Ureter (tissue), 1 donor: Measurements from ENCODE around the gene ZNF793. TPM values are rescaled to one million over a fixed set of nuclear protein-coding genes. Genes with fewer than 3 reads are reported as not detected.

Source experiments
- DNase-seq: peaks from one replicate; pipeline ENCODE4 v3.0.0-alpha.2; 2020; ENCODE audit warnings: low spot score
- total RNA-seq: library from RNA; stranded (reverse); gene quantifications from one replicate; pipeline ENCODE4 v1.2.4, GENCODE V29; 2023
- donor health status: DM: yes; HTN: yes; CAD: no.

Gene ZNF793
- total RNA-seq, 1 donor from 2014 or later, result 19.7 TPM

- DNase-seq, result no peak
Measured at GRCh38 chr19:37565370-37565669, 58.6 kb downstream of the ZNF793 start.

- DNase-seq, result no peak
Measured at GRCh38 chr19:37572203-37572602, 65.5 kb downstream of the ZNF793 start.

GRCh38 chr19:37583340-37583739 is 76.6 kb downstream of the ZNF793 start:
- DNase-seq, result no peak

Other genes with a start within 250 kb of the ZNF793 start
- 7.5 TPM for gene ZNF527, start 135.8 kb upstream of the ZNF793 start, total RNA-seq
- gene ZNF569, start 39.5 kb upstream of the ZNF793 start, total RNA-seq, result 6.3 TPM
- 6.9 TPM for gene ZNF570, start 37.6 kb upstream of the ZNF793 start, total RNA-seq
- 7.1 TPM for gene ZNF571, start 87.9 kb downstream of the ZNF793 start, total RNA-seq
- gene ZNF540, start 87.9 kb downstream of the ZNF793 start, total RNA-seq, result 8.1 TPM
- 16.5 TPM for gene ZFP30, start 148.5 kb downstream of the ZNF793 start, total RNA-seq
- 10.9 TPM for gene ZNF607, start 212.8 kb downstream of the ZNF793 start, total RNA-seq